Neural cell (in vitro differentiated cells): ENCODE data around the gene KIF20B. TPM values are rescaled to one million over a fixed set of nuclear protein-coding genes. Genes with fewer than 3 reads are reported as not detected.

ENCODE experiments used
- H2AFZ ChIP-seq: fragments of 200-600, 300-800 bp; sonication (generic), shearing (Covaris generic); 2 replicates; pipeline ENCODE4 v1.6.0; 2014; ENCODE audit warnings: low read depth, mild to moderate bottlenecking, antibody characterized with exemption, low read length, moderate library complexity
- H3F3A ChIP-seq: fragments of 200-600 bp; shearing (Covaris generic); 2 replicates; pipeline ENCODE4 v1.6.1; 2016; ENCODE audit warnings: mild to moderate bottlenecking, moderate library complexity, mixed read lengths, antibody characterized with exemption, low read length; ENCODE audit not compliant: insufficient read depth, poor library complexity, severe bottlenecking
- H3K27ac ChIP-seq: fragments of 200-600, 300-800 bp; sonication (generic), shearing (Covaris generic); 2 replicates; pipeline ENCODE4 v1.5.1; 2014; ENCODE audit warnings: mild to moderate bottlenecking, low read length, moderate library complexity
- H3K27me3 ChIP-seq: fragments of 300-800, 200-600 bp; sonication (generic), shearing (Covaris generic); 2 replicates; pipeline ENCODE4 v1.6.0; 2014; ENCODE audit warnings: mild to moderate bottlenecking, low read depth, low read length, moderate library complexity; ENCODE audit not compliant: insufficient read depth
- H3K36me3 ChIP-seq: fragments of 300-800, 200-600 bp; sonication (generic), shearing (Covaris generic); 2 replicates; pipeline ENCODE4 v1.5.1; 2014; ENCODE audit warnings: mild to moderate bottlenecking, antibody characterized with exemption, low read length, moderate library complexity; ENCODE audit not compliant: insufficient read depth
- H3K4me2 ChIP-seq: fragments of 300-800, 200-600 bp; sonication (generic), shearing (Covaris generic); 2 replicates; pipeline ENCODE4 v1.6.0; 2014; ENCODE audit warnings: mild to moderate bottlenecking, low read length
- H3K4me3 ChIP-seq: fragments of 300-800, 200-600 bp; sonication (generic), shearing (Covaris generic); 2 replicates; pipeline ENCODE4 v1.5.1; 2014; ENCODE audit warnings: mild to moderate bottlenecking, low read length, moderate library complexity
- H3K79me2 ChIP-seq: fragments of 200-600 bp; shearing (Covaris generic); replicated peaks from 2 replicates; pipeline ENCODE4 v1.6.0; 2014; ENCODE audit warnings: mild to moderate bottlenecking, low read length, moderate library complexity; ENCODE audit not compliant: insufficient read depth
- H3K9ac ChIP-seq: fragments of 300-800, 200-600 bp; sonication (generic), shearing (Covaris generic); 2 replicates; pipeline ENCODE4 v1.6.1; 2016; ENCODE audit warnings: mild to moderate bottlenecking, low read length, mixed read lengths
- H3K9me2 ChIP-seq: fragments of 200-600 bp; shearing (Covaris generic); 2 replicates; pipeline ENCODE4 v1.6.1; 2016; ENCODE audit warnings: mild to moderate bottlenecking, low read length, mixed read lengths; ENCODE audit not compliant: insufficient read depth
- H3K9me3 ChIP-seq: fragments of 200-600, 300-800 bp; sonication (generic), shearing (Covaris generic); 2 replicates; pipeline ENCODE4 v1.6.1; 2016; ENCODE audit warnings: mild to moderate bottlenecking, mixed run types, low read length, moderate library complexity, mixed read lengths
- H4K20me1 ChIP-seq: fragments of 200-600 bp; shearing (Covaris generic); 2 replicates; pipeline ENCODE4 v1.6.1; 2016; ENCODE audit warnings: mild to moderate bottlenecking, mixed run types; ENCODE audit not compliant: insufficient read depth
- CTCF ChIP-seq: fragments of 450-650 bp; IDR thresholded peaks from 2 replicates; pipeline ENCODE4 v1.5.1; 2014; ENCODE audit warnings: antibody characterized with exemption, mild to moderate bottlenecking, moderate library complexity; ENCODE audit not compliant: poor library complexity, severe bottlenecking
- EP300 ChIP-seq: fragments of 450-650 bp; conservative IDR thresholded peaks from 2 replicates; pipeline ENCODE4 v1.6.1; 2014; ENCODE audit warnings: antibody characterized with exemption, mild to moderate bottlenecking, moderate library complexity; ENCODE audit not compliant: poor library complexity, severe bottlenecking
- EZH2 ChIP-seq: fragments of 200-600, 300-800 bp; shearing (Covaris generic), sonication (generic); IDR thresholded peaks from 2 replicates; pipeline ENCODE4 v1.6.1; 2014; ENCODE audit warnings: antibody characterized with exemption, low read length, borderline replicate concordance, mild to moderate bottlenecking; ENCODE audit not compliant: insufficient read depth, poor library complexity, severe bottlenecking
- MXI1 ChIP-seq: fragments of 450-650 bp; conservative IDR thresholded peaks from 2 replicates; pipeline ENCODE4 v1.6.1; 2014; ENCODE audit warnings: antibody characterized with exemption, mild to moderate bottlenecking; ENCODE audit not compliant: poor library complexity, severe bottlenecking
- POLR2AphosphoS5 ChIP-seq: IDR thresholded peaks from 2 replicates; pipeline ENCODE4 v1.6.1; 2012
- RAD21 ChIP-seq: fragments of 450-650 bp; conservative IDR thresholded peaks from 2 replicates; pipeline ENCODE4 v1.6.1; 2014; ENCODE audit warnings: antibody characterized with exemption, mild to moderate bottlenecking, moderate library complexity
- REST ChIP-seq: IDR thresholded peaks from 2 replicates; pipeline ENCODE4 v1.6.1; 2012; ENCODE audit warnings: borderline replicate concordance
- SMC3 ChIP-seq: fragments of 450-650 bp; conservative IDR thresholded peaks from 2 replicates; pipeline ENCODE4 v1.6.1; 2014; ENCODE audit warnings: antibody characterized with exemption, mild to moderate bottlenecking, moderate library complexity; ENCODE audit not compliant: poor library complexity
- TAF1 ChIP-seq: IDR thresholded peaks from 2 replicates; pipeline ENCODE4 v1.6.1; 2012; ENCODE audit warnings: low read depth
- polyA plus RNA-seq: library from polyadenylated mRNA; depleted of rRNA; stranded (reverse); fragments of >200 nt; gene quantifications from 2 replicates; pipeline ENCODE4 v1.2.3, GENCODE V29; 2014

The KIF20B gene
- polyA plus RNA-seq, 1 donor from 2014 or later = 3.9 TPM

GRCh38 chr10:89707372-89707771 lies 6.0 kb downstream of the KIF20B start:
- Histone ChIP-seq H2AFZ (no peak overlapping the region), H3K9me3 (no peaks in the 10 kb centered on the region), H3K4me2 (no peak overlapping the region), H3K79me2 (peaks cover 35% of the 10 kb centered on the region), H4K20me1 (no peaks in the 10 kb centered on the region), H3K9me2 (no peaks in the 10 kb centered on the region), H3K27me3 (no peaks in the 10 kb centered on the region), H3K36me3 (no peaks in the 10 kb centered on the region), H3K4me3 (no peak overlapping the region), H3F3A (no peaks in the 10 kb centered on the region), H3K9ac (no peak overlapping the region), H3K27ac (no peak overlapping the region)
- no peak for TF ChIP-seq CTCF
- TF ChIP-seq SMC3 = no peak
- no peak for TF ChIP-seq RAD21
- TF ChIP-seq EZH2 = no peak
- no peak for TF ChIP-seq MXI1
- no peak for TF ChIP-seq REST
- TF ChIP-seq TAF1 = no peak
- no peak for TF ChIP-seq EP300
- TF ChIP-seq POLR2AphosphoS5 = no peak

GRCh38 chr10:89710753-89711152 lies 9.4 kb downstream of the KIF20B start:
- Histone ChIP-seq H3K9ac (no peak overlapping the region), H3K9me2 (no peaks in the 10 kb centered on the region), H3K4me3 (no peak overlapping the region), H2AFZ (no peak overlapping the region), H3K4me2 (no peak overlapping the region), H3K36me3 (no peaks in the 10 kb centered on the region), H3K9me3 (no peaks in the 10 kb centered on the region), H3K27ac (no peak overlapping the region), H4K20me1 (no peaks in the 10 kb centered on the region), H3F3A (no peaks in the 10 kb centered on the region), H3K27me3 (no peaks in the 10 kb centered on the region), H3K79me2 (peaks cover 10% of the 10 kb centered on the region)
- TF ChIP-seq REST = no peak
- no peak for TF ChIP-seq CTCF
- TF ChIP-seq EZH2 = no peak
- TF ChIP-seq MXI1 = no peak
- TF ChIP-seq EP300 = no peak
- TF ChIP-seq TAF1 = no peak
- no peak for TF ChIP-seq SMC3
- no peak for TF ChIP-seq RAD21
- no peak for TF ChIP-seq POLR2AphosphoS5
